ENCODE measurements around the gene PPP1R13B.
"Not testable (repeated sequence)": the region's sequence is repeated elsewhere in the genome, so short reads cannot be mapped to it uniquely, and the experiment has no call there.

Gene PPP1R13B

DNA sequence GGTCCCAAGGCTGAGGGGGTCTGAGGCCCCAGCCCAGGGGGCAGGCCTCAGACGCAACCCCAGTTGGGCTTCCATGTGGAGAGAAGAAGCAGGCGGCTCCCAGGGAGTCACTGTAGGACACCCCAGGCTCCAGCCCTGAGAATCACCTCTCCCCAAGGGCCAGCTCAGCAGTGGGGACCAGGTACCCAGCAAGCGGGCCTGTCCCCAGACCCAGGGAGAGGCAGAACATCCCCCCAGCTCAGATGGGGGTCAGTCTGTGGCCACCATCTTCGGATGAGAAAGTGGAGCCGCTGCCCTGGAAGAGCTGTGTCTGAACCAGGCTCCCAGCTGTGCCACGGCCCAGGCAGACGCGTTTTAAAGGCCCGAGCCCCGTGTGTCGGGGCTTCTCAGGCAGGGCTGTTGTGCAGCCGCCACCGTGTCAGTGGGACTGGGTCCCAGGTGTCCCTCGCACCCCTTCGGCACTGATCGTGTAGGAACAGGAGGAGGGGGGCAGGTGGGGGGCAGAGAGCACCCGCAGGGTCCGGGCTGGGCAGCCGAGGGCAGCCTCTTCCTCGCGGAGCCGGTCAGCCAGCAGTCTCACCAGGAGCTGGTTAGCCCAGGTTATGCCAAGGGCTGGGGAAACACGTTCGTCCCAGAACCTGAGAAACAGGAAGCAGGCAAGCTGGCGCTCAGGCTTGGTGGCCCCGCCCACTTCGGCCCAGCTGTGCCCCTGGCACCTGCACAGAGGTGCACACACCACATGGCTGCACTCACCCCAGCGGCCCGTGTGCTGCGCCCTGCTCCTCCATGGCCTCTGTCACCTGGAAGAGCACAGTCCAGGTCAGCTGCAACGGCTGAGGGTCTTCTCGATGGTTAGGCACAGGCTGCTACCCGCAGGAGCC, 148.8 kb downstream of the PPP1R13B start:
- Mint-ChIP-seq H3K4me3 (no peak overlapping the region), H3K27me3 (no peaks in the 10 kb centered on the region), H3K4me1 (ENCODE audit: low read depth) (peaks cover 11% of the 10 kb centered on the region), H3K36me3 (no peaks in the 10 kb centered on the region), H3K27ac (no peak overlapping the region), H3K9me3 (ENCODE audit: low read depth) (no peaks in the 10 kb centered on the region)

DNA sequence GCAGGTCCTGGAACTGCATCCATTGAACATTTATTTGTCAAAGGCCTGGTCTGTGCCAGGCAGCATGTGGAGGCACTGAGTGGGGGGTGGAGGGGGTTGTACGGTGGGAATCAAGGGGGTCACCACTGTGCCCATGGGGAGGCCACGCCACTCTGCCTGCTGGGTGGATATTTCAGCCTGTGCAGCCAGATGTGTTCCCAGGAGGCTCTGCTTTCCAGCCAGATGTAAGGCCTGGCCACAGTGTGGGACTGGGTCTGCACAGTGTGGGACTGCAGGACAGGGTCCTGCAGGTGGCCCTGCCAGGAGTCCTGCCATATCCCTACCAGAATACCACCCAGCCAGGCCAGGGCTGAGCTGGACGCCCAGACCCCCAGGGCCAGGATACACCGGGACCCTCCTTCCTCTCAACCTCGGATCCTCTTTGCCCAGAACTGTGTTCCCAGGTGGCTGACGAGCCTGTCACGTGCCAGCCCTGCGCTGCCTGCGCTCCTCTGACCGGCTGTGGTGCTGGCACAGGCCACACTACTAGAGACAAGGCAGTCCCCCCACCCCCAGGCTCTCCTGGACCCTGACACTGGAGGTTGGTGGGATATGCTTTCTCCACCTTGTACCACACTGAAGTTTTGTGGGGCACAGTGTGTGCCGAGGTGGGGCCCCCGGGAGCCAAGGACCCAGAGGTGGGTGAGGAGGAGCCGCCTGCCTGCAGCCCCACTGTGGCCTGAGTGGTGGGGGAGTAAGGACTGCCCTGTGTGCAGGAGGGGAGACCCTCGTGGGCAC, 149.6 kb downstream of the PPP1R13B start:
- H3K27ac Mint-ChIP-seq: peak overlapping the region; percentile 23
- no peak overlapping the region for H3K4me3 Mint-ChIP-seq
- peaks cover 11% of the 10 kb centered on the region for H3K4me1 Mint-ChIP-seq (ENCODE audit: low read depth)
- H3K27me3 Mint-ChIP-seq: no peaks in the 10 kb centered on the region
- H3K36me3 Mint-ChIP-seq: no peaks in the 10 kb centered on the region
- H3K9me3 Mint-ChIP-seq (ENCODE audit: low read depth): no peaks in the 10 kb centered on the region

DNA sequence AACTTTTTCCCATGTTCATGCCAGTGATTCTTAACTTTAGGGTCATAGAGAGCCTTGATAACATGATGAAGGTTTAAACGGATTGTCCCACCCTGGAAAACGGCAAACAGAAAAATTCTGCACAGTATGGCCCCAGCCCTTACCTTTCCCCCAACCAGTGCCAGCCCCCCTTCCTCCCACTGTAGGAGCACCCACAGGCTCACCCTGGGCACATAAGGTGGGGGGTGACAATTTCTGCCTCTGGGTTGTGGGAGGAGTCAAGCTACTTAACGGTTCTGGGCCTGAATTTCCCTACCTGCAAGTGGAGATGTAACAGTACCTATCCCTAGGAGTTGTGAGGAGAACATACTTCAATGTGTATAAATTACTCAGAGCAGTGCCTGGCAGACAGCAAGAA, 150.2 kb downstream of the PPP1R13B start:
- peak overlapping the region; percentile 23 for H3K27ac Mint-ChIP-seq
- no peaks in the 10 kb centered on the region for H3K27me3 Mint-ChIP-seq
- H3K9me3 Mint-ChIP-seq (ENCODE audit: low read depth): no peaks in the 10 kb centered on the region
- no peak overlapping the region for H3K4me3 Mint-ChIP-seq
- no peaks in the 10 kb centered on the region for H3K36me3 Mint-ChIP-seq
- peaks cover 11% of the 10 kb centered on the region for H3K4me1 Mint-ChIP-seq (ENCODE audit: low read depth)

DNA sequence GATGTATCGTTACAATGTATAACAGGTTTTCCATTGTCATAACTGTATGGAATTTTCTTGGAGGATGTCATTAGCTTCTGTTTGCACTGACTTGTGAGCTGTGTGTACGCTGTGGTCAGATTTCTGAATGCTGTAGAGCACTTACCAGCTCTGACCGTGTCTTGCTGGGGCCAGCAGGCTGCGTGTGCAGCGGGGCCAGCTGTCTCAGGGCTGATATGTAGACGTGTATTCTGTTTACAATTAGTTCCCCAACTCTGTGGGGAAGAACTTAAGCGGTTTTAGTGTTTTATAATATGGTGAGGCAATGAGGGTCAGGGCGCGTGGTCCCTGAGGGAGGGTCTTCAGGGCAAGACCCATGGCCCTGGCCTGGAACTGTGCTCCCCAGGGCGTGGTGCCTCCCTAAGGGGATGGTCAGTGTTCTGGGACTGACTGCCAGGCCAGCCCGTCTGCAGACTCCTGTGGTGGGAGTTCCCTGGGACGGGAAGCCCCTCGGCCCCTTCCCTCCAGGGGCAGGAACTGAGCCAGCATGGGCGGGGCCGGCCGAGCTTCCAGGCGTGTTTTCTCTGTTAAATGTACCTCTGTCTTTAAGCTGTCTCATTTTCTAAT, 150.8 kb downstream of the PPP1R13B start:
- no peaks in the 10 kb centered on the region for H3K9me3 Mint-ChIP-seq (ENCODE audit: low read depth)
- no peaks in the 10 kb centered on the region for H3K36me3 Mint-ChIP-seq
- H3K27ac Mint-ChIP-seq: peak overlapping the region; percentile 10
- no peaks in the 10 kb centered on the region for H3K27me3 Mint-ChIP-seq
- H3K4me3 Mint-ChIP-seq: no peak overlapping the region
- H3K4me1 Mint-ChIP-seq (ENCODE audit: low read depth): peaks cover 11% of the 10 kb centered on the region

DNA sequence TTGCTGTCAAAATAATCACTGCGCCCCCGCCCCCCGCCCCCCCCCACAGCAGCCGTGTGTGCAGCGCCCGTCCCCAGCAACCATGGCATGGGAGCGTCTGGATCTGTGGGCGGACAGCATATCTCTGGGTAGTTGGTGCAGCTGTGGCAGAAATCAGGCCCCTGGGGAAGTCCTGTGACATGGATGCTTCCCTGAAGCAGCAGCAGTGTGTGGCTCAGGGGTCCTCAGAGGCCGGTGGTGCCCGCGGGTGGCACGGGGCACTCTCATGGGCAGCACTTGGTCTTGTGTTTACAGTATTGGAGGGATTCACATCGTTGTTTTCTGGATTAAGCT, 151.3 kb downstream of the PPP1R13B start:
- peaks cover 11% of the 10 kb centered on the region for H3K4me1 Mint-ChIP-seq (ENCODE audit: low read depth)
- no peak overlapping the region for H3K4me3 Mint-ChIP-seq
- no peaks in the 10 kb centered on the region for H3K9me3 Mint-ChIP-seq (ENCODE audit: low read depth)
- no peaks in the 10 kb centered on the region for H3K36me3 Mint-ChIP-seq
- H3K27ac Mint-ChIP-seq: peak overlapping the region; percentile 10
- no peaks in the 10 kb centered on the region for H3K27me3 Mint-ChIP-seq

DNA sequence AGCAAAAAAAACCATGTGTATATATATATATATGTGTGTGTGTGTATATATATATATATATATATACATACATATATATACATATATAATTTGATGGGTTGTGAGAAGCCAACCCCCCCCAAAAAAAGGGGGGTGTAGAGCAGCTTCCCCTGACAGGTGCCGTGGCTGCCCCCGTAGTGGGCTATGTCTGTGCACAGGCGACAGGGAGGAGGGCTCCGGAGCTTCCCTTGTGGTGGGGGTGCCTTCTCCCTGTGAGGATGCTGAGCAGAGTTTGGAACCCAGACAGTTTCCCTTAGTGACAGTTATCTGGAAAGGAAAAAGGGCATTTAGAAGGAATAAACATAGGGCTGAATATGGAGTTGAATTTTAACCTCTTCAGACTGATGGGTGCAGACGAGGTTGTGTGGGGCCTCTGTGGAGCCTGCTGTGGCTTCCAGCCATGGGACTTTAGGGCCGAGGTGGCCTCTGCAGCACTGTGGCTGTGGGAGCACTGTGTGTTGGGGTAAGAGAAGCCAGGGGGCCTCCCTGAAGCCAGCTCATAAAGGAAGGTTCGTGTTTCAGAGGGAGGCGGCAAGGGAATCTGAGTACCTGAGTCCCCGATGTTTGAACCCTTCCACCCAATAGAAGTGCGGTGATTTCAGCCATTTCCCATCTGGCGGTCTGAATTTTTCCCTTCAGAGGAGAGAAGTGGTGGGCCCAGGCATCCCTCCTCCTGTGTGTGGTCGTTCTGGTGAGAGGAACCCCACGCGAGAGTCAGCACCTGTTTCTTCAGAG, 151.9 kb downstream of the PPP1R13B start:
- Mint-ChIP-seq H3K27me3 (no peaks in the 10 kb centered on the region), H3K4me1 (ENCODE audit: low read depth) (peaks cover 11% of the 10 kb centered on the region), H3K27ac (no peak overlapping the region), H3K36me3 (no peaks in the 10 kb centered on the region), H3K4me3 (no peak overlapping the region), H3K9me3 (ENCODE audit: low read depth) (no peaks in the 10 kb centered on the region)

DNA sequence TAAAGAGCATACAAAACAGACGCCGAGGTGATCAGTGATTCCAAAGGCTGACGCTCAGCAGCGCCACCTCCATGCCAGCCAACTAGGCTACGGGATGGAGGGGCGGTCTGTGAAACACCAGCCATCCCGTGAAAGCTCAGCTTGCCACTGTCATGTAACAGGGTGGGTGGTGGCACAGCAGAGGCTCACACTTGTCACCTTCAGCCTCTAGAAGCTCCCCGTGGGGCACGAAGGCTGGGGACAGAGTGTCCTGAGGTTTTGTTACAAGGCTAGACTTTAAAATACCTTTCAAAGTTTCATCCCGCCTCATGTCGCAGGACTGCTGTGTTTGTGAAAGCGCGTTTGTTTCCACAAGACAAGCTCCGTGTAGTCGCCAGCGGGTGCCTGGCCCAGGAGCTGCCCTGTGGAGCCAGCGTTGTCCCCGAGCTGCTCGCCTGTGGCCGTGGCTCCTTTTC, 152.8 kb downstream of the PPP1R13B start:
- Mint-ChIP-seq H3K4me3 (no peak overlapping the region), H3K27me3 (no peaks in the 10 kb centered on the region), H3K9me3 (ENCODE audit: low read depth) (no peaks in the 10 kb centered on the region), H3K27ac (no peak overlapping the region), H3K4me1 (ENCODE audit: low read depth) (peaks cover 11% of the 10 kb centered on the region), H3K36me3 (no peaks in the 10 kb centered on the region)

DNA sequence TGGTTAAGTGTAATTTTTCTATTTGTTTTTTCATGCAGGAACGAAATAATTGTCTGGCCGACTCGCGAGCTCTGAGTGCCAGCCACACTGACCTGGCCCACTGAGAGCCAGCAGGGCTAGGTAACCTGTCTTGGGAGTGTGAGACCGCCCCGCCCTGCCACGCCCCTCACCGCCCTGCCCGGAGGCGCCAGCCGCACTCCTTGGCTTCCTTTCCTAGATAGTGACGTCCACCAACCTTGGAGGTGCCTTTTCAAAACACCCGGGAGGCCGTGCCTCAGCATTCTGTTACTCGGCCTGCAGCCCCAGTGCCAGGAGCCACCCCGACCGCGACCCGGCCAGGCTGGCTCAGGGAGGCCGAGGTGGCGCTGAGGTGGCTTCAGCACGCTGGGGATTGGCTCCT, 153.9 kb downstream of the PPP1R13B start:
- Mint-ChIP-seq H3K27ac (no peak overlapping the region), H3K4me1 (ENCODE audit: low read depth) (peaks cover 11% of the 10 kb centered on the region), H3K36me3 (no peaks in the 10 kb centered on the region), H3K4me3 (no peak overlapping the region), H3K9me3 (ENCODE audit: low read depth) (no peaks in the 10 kb centered on the region), H3K27me3 (no peaks in the 10 kb centered on the region)

DNA sequence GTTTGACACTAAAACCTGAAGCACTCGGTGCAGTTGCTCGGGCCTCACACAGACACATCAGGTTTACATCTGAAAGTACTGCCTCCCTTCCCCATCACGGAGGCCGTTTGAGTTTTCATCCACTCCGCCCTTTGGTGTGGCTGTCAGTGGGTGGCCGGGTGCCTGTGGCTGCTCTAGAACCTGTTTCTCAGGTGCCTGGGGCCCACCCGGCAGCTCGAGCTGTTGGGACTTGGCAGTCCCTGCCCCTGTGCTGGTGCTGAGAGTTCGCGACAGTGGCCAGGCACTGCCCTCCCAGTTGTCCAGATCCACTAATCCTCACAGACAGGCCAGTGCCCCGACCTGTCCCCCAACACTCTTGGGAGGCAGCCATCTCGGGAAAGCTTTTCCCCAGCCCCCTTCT, 154.5 kb downstream of the PPP1R13B start:
- no peaks in the 10 kb centered on the region for H3K36me3 Mint-ChIP-seq
- no peaks in the 10 kb centered on the region for H3K27me3 Mint-ChIP-seq
- H3K4me1 Mint-ChIP-seq (ENCODE audit: low read depth): peaks cover 11% of the 10 kb centered on the region
- H3K27ac Mint-ChIP-seq: no peak overlapping the region
- H3K4me3 Mint-ChIP-seq: no peak overlapping the region
- H3K9me3 Mint-ChIP-seq (ENCODE audit: low read depth): no peaks in the 10 kb centered on the region

DNA sequence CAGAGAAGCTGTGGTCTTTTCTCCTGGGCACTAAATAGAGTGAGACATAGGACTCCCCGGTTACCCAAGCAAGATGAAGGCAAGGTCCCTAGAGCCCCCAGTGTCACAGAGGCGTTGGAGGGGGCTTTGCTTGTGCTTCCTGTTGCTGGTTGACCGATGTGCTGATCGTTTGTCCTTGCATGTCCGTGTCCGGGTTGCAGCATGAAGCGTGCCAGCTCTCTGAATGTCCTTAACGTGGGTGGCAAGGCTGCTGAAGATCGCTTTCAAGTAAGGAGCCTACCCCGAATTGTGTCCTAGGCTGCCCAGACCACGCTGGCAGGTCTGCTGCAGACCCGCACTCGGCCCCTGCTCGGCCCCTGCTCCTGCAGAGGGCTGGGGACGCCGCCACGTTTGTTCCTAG, 155.2 kb downstream of the PPP1R13B start:
- Mint-ChIP-seq H3K9me3 (ENCODE audit: low read depth) (no peaks in the 10 kb centered on the region), H3K4me3 (no peak overlapping the region), H3K36me3 (no peaks in the 10 kb centered on the region), H3K27me3 (no peaks in the 10 kb centered on the region), H3K4me1 (ENCODE audit: low read depth) (peaks cover 10% of the 10 kb centered on the region), H3K27ac (no peak overlapping the region)

DNA sequence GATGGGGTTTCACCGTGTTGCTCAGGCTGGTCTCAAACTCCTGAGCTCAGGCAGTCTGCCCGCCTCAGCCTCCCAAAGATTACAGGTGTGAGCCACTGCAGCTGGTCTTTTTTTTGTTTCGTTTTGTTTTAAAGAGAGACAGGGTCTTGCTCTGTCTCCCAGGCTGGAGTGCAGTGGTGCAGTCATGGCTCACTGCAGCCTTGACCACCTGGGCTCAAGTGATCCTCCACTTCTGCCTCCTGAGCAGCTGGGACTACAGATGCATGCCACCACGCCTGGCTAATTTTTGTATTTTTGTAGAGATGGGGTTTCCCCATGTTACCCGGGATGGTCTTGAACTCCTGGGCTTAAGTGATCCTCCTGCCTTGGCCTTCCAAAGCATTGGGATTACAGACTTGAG, 155.7 kb downstream of the PPP1R13B start:
- H3K36me3 Mint-ChIP-seq; H3K27ac Mint-ChIP-seq; H3K4me1 Mint-ChIP-seq (ENCODE audit: low read depth); H3K4me3 Mint-ChIP-seq; H3K27me3 Mint-ChIP-seq; H3K9me3 Mint-ChIP-seq (ENCODE audit: low read depth): not testable (repeated sequence)

DNA sequence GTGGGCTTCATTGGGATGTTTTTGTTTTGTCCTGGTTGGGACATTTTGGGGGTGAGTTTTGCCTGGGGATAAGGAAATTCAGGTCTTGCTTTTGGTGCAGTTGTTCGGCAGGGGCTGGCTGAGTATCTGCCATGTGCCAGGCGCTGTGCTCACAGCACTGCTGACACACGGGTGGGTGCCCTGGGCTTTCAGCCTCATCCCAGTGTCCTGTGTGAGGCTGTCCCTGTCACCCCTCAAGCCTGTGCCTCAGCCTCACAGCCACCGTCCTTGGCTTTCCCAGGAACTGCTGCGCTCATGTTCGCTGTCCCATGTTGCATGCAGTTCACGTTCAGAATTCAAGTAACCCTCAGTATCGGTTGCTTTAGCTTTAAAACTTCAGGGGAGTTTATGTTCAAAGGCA, 157.0 kb downstream of the PPP1R13B start:
- Mint-ChIP-seq H3K9me3 (ENCODE audit: low read depth) (no peaks in the 10 kb centered on the region), H3K4me3 (no peak overlapping the region), H3K27ac (peak overlapping the region; percentile 66), H3K27me3 (no peaks in the 10 kb centered on the region), H3K4me1 (ENCODE audit: low read depth) (peaks cover under 1% of the 10 kb centered on the region), H3K36me3 (no peaks in the 10 kb centered on the region)

DNA sequence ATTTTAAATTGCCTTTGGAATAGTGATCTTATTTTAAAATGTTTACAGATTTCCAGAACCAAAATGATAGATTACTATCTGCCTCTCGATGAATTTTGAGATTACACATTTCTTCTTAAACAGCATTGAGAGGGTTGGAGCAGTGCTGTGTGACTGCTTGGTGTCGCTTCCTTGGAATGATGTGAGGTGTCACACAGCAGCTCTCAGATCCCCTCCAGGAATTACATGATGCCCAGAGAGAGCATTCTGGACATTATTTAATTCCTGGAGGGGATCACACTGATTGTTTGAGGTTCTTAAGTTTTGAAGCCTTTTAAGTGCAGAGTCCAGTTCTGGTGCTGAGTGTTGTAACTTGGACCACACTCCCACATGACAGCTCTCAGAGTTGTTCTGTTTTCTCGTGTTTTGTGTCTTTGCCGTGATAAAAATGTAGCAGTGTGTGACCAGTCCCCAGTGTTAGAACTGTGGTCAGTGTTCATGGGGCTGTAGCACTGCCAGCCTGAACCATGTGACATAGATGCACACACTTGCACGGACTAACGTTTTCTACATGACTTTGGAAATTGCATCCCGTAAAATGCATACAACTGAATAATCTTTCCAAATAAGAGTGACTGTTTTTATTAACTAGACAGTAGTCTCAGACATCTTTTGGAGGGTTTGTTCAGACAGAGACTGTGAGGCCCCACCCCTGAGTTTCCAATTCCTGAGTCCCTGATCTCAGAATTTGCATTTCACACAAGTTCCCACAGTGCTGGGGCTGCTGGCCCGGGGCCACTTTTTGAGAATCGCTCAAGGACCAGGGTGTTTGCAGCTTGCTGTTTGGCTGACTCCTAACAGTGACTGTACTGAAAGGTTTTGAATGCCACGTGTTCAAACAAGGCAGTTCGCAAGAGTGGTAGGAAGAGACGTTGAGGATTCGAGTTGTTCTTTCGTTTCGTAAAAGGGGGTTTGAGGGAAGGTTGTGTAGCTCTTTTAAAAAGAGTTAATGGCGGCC, 158.2 kb downstream of the PPP1R13B start:
- no peak overlapping the region for H3K27ac Mint-ChIP-seq
- no peaks in the 10 kb centered on the region for H3K36me3 Mint-ChIP-seq

DNA sequence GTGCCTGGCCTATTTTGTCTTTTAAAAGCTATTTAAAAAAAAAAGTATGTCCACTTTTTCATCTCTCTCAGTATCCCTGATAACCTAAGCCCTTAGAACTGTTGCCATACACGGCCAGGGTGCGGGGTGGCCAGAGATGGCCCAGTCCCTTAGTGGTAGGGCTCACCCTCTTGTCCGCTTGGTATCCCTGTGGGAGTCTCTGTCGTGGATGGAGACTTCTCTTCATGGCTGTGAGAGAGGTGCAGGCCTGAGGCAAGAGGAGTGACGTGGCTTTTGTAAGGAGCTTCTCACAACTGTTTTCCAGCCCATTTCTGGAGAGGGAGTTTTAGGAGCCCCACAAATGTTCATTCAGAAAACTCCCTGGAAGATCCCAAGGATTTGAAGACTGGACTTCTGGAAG, 158.9 kb downstream of the PPP1R13B start:
- H3K36me3 Mint-ChIP-seq: no peaks in the 10 kb centered on the region
- no peak overlapping the region for H3K4me3 Mint-ChIP-seq
- H3K4me1 Mint-ChIP-seq (ENCODE audit: low read depth): no peaks in the 10 kb centered on the region
- no peak overlapping the region for H3K27ac Mint-ChIP-seq
- no peaks in the 10 kb centered on the region for H3K27me3 Mint-ChIP-seq
- no peaks in the 10 kb centered on the region for H3K9me3 Mint-ChIP-seq (ENCODE audit: low read depth)

More for the DNA sequence above, 158.2 kb downstream of the PPP1R13B start:
- Mint-ChIP-seq H3K27me3 (no peaks in the 10 kb centered on the region), H3K4me3 (no peak overlapping the region), H3K9me3 (ENCODE audit: low read depth) (no peaks in the 10 kb centered on the region), H3K4me1 (ENCODE audit: low read depth) (no peaks in the 10 kb centered on the region)

All from activated naive CD8-positive, alpha-beta T cell (primary cell).